OCI-LY7 (cell line): ENCODE measurements around the gene MCF2L2.

Source experiments
- EZH2phosphoT487 ChIP-seq: fragments of 200-600 bp; sonication (generic); IDR thresholded peaks from 2 replicates; pipeline ENCODE4 v1.6.1; 2018; ENCODE audit warnings: low read depth, borderline replicate concordance, mild to moderate bottlenecking, mixed run types, antibody characterized with exemption, low read length, moderate library complexity, mixed read lengths
- TF ChIP-seq, protein P1 (sequence below): fragments of 200-600 bp; sonication (generic); conservative IDR thresholded peaks from 2 replicates; pipeline ENCODE4 v1.5.1; 2014; ENCODE audit warnings: mild to moderate bottlenecking, antibody characterized with exemption, low read length, moderate library complexity, mixed read lengths

DNA sequence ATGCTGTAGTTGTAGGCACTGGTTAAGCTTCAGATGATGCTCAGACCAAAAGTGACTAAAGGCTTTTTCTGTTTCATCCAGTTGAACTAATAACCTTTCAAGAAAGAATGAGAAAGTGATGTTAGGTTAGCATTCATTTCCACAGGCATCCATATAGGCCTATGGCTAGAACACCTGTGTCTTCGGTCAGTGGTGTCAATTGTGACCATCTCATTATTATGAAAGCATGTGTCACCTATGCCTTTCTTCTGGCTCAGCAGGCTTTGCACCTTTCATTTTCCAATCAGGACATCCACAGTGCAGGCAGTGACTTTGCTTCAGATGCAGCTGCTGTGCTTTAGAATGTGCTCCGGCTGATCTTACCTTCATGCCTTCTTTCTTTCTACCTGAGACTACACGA lies 117.5 kb downstream of the MCF2L2 start:
- TF ChIP-seq, protein P1, sequence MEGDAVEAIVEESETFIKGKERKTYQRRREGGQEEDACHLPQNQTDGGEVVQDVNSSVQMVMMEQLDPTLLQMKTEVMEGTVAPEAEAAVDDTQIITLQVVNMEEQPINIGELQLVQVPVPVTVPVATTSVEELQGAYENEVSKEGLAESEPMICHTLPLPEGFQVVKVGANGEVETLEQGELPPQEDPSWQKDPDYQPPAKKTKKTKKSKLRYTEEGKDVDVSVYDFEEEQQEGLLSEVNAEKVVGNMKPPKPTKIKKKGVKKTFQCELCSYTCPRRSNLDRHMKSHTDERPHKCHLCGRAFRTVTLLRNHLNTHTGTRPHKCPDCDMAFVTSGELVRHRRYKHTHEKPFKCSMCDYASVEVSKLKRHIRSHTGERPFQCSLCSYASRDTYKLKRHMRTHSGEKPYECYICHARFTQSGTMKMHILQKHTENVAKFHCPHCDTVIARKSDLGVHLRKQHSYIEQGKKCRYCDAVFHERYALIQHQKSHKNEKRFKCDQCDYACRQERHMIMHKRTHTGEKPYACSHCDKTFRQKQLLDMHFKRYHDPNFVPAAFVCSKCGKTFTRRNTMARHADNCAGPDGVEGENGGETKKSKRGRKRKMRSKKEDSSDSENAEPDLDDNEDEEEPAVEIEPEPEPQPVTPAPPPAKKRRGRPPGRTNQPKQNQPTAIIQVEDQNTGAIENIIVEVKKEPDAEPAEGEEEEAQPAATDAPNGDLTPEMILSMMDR: no peak
- TF ChIP-seq EZH2phosphoT487: no peak
